Measurements from ENCODE around the gene RHEB.

- TF ChIP-seq GATA2 (IDR thresholded peaks at IDR 0.05; ENCODE audit: low read depth, low read length), result no peak
- TF ChIP-seq GATA3 (IDR thresholded peaks at IDR 0.05; ENCODE audit: low read depth, low read length), result no peak
Observed at GRCh38 chr7:151462306-151462779, 57.4 kb downstream of the RHEB start.
